HG03095 (cell line): ENCODE data around the gene G0S2.

Experiments
- ATAC-seq: cut with Tn5 transposase; IDR thresholded peaks from one replicate; pipeline ENCODE4 v1.9.1; 2021; ENCODE audit warnings: moderate library complexity; ENCODE audit not compliant: unreplicated experiment

G0S2 gene

DNA sequence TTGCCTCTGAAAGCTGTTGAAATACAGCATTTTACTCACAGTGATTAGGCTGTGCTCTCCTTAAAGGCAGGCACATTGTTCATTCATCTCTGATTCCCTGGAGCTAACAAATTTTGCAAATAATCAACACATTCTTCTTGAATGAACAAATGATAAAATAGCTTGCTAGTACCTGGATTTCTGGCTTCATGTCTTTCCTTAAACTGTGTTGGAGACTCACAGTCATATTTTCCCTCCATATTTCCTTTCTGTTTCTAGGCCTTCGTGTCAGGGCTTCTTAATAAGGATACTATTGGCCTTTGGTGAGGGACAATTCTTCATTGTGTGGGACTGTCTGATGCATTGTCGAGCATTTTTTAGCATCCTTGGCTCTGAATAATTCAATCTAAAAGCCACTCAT, 39.1 kb downstream of the G0S2 start:
- ATAC-seq: no peak

DNA sequence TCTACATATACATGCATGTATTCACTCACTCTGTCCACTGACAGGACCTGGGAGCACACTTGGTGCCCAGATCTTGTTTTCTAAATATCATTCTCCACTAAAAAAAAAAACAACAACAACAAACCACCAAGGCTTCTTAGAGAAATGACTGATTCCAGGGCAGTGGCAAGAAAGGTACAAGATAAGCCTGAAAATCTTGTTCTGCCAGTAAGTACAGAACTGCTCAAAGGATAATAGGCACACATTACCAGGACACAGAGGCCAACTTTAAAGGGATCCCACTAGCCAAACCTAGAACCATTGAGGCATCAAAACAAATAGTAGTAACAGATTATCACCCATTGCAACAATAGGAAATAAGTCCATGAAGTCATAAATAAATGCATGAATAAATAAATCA, 40.1 kb downstream of the G0S2 start:
- no peak for ATAC-seq

DNA sequence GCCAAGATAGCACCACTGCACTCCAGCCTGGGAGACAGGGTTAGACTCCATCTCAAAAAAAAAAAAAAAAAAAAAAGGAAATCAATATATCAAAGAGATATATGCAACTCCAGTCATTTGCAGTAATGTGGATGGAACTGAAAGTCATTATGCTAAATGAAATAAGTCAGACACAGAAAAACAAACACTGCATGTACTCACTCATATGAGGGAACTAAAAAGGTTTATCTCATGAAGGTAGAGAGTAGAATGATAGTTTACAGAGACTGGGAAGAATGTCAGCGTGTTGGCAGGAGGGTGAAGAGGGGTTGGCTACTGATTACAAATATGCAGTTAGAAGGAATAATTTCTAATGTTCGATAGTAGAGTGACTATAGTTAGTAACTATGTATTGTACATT, 42.6 kb downstream of the G0S2 start:
- no peak for ATAC-seq

DNA sequence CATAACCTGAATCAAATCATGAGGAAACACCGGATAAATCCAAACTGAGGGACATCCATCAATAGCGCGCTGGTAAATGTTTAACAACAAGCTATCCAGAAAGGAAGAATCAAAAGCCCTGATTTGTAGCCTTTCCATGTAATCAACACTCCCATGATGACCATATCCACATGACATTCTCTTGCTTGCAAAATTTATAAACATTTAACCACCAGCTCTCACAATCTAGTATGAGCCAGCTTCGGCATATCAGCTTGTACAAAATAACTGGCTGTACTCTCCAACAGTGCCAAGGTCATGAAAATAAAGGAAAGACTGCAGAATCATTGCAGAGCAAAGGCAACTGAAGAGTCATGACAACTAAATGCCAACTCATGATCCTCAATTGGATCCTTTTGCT, 45.1 kb downstream of the G0S2 start:
- no peak for ATAC-seq

DNA sequence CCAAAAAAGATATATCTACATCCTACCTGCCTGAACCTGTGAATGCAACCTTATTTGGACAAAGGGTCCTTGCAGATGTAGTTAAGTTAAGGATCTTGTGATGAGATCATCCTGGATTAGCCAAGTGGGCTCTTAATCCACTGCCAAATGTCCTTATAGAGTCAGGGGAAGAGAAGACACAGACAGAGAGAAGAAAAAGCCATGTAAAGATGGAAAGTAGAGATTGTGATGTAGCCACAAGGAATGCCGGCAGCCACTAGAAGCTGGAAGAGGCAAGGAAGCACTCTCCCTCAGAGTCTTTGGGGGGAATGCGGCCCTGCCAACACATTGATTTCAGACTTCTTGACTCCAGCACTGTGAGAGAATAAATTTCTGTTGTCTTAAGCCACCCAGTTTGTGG, 45.6 kb downstream of the G0S2 start:
- ATAC-seq: no peak

DNA sequence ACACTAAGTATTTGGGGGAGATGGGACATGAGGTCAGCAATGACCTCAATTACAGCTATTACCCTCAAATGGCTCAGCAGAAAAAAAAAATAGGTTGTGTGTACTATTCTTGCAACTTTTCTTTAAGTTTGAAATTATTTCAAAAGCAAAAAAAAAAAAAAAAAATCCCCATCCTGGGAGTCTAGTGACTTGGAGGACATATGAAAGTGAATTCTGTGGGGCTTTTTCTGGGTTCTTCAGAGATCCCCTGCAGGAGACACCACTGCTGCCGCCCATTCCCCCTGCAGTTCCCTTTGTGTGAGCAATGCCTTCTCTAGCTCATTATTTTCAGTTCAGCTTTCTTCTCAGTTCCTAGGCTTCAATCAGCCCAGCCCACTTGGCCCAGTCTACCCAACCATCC, 46.1 kb downstream of the G0S2 start:
- no peak for ATAC-seq

DNA sequence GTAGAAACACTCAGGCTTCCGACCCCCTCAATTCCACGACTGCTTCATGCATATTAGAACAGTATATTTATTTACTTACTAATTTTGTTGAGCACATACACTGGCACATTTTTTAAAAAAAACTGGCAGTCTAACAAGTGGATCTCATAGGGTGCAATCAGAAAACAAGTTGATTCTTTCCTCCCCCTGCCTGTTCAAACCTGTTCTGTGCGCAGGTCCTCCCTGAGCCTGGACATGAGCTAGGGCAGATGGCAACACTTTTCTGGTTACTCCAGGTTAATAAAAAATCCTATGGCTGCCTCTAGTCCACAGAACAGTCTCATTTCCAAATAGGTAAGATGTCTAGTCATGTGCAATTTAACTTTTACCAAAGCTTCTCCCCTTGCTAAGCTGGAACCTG, 48.1 kb downstream of the G0S2 start:
- ATAC-seq: no peak

DNA sequence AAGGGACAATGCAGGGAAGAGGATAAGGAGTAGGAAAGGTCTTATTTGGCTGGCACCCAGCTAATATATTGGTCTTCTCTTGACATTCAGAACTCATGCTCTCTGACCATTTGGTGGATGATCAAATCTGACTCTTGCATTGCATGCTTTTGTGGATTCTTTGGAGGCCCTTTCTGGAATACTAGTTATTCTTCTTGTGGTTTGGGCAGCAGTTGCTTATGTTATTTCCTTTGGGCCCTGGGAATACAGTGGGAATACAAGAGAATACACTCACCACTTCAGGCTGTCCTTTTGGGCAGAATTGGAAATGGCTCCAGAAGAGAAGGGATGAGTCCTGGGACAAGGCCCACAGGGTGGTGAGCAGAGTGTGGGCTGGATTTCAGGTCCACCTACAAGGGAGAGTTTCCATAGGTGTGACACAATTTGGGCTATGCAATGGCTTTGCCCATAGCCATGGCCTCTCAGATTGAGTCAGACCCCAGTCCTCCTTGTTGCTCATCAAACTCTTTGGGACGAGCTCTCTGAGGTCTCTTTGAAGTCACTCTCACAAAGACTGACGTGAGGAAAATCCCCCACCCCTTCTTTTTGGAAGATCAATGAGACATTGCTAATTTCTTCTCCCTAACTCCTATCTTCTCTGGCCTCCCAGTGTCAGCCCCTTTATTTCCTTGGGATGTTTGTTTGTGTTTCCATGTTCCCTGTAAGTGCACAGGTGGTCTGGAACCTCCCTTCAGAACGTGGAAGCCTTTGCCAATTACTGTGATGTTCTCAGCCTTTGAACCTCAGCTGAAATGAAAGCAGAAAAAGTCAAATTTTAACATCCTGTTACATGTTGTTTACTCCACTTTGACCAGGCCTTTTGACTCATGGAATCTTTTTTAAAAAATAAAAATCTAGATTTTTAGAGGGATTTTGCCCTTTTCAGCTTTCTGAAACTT, 48.8 kb downstream of the G0S2 start:
- no peak for ATAC-seq
